ENCODE data around the gene FAM167B.

FAM167B gene

DNA sequence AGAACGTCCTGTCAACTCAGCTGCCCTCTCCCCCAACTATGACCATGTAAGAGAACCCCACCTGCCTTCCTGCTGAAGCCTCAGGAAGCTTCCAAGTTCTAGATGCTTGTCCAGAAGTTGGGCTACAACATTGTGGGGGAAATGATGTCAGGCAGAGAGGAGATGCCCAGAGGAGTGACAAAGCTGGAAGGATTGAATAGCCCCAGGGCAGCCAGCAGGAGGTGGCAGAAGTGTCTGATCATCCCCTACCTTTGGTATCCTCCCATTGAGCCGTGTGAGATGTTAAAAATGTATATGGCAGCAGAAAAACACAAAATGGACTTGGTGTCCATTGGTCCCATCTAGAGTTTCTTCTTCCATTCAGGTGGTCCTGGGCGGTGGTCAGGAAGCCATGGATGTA, 18.3 kb upstream of the FAM167B start:
- Histone ChIP-seq H3K4me1 (peaks cover 0 to 7% (median 4%) of the 10 kb centered on the region in 4 donors), H3K27me3 (no peaks in the 10 kb centered on the region), H3K9me3 (no peaks in the 10 kb centered on the region), H3K4me3 (no peak overlapping the region), H3K27ac (no peak overlapping the region), H3K36me3 (peaks cover 64 to 100% (median 84%) of the 10 kb centered on the region in 3 donors)
- TF ChIP-seq, protein P1, sequence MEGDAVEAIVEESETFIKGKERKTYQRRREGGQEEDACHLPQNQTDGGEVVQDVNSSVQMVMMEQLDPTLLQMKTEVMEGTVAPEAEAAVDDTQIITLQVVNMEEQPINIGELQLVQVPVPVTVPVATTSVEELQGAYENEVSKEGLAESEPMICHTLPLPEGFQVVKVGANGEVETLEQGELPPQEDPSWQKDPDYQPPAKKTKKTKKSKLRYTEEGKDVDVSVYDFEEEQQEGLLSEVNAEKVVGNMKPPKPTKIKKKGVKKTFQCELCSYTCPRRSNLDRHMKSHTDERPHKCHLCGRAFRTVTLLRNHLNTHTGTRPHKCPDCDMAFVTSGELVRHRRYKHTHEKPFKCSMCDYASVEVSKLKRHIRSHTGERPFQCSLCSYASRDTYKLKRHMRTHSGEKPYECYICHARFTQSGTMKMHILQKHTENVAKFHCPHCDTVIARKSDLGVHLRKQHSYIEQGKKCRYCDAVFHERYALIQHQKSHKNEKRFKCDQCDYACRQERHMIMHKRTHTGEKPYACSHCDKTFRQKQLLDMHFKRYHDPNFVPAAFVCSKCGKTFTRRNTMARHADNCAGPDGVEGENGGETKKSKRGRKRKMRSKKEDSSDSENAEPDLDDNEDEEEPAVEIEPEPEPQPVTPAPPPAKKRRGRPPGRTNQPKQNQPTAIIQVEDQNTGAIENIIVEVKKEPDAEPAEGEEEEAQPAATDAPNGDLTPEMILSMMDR (IDR thresholded peaks at IDR 0.05) = no peak
- no peak for DNase-seq
- intact Hi-C loops (cut with DNase I; ENCODE audit: low total_unique reads) = no loop called here

- H3K9me3 ChIP-seq = no peaks in the 10 kb centered on the region
- no peak overlapping the region for H3K4me3 ChIP-seq
- DNase-seq = no peak
- no peak overlapping the region for H3K27ac ChIP-seq
- no peaks in the 10 kb centered on the region for H3K27me3 ChIP-seq
- peaks cover 45 to 87% (median 62%) of the 10 kb centered on the region in 3 donors for H3K36me3 ChIP-seq
- no peaks in the 10 kb centered on the region for H3K4me1 ChIP-seq
- intact Hi-C loops (cut with DNase I; ENCODE audit: low total_unique reads) = loop anchor here (10.0 kb wide), 1 partner anchor 47 kb away; no protein-coding TSS in a partner anchor
- TF ChIP-seq, protein P1 (IDR thresholded peaks at IDR 0.05) = no peak
These were observed 15.1 kb upstream of the FAM167B start for GRCh38 chr1:32231843-32232432.

- no peaks in the 10 kb centered on the region for H3K27me3 ChIP-seq
- H3K4me1 ChIP-seq = no peaks in the 10 kb centered on the region
- H3K4me3 ChIP-seq = no peak overlapping the region
- no peak for DNase-seq
- H3K36me3 ChIP-seq = peaks cover 42 to 79% (median 54%) of the 10 kb centered on the region in 3 donors
- H3K9me3 ChIP-seq = no peaks in the 10 kb centered on the region
- intact Hi-C loops (cut with DNase I; ENCODE audit: low total_unique reads) = loop anchor here (10.0 kb wide), 1 partner anchor 48 kb away; no protein-coding TSS in a partner anchor
- no peak overlapping the region for H3K27ac ChIP-seq
- TF ChIP-seq, protein P1 (IDR thresholded peaks at IDR 0.05) = no peak
These were observed 14.3 kb upstream of the FAM167B start for GRCh38 chr1:32232558-32233304.

DNA sequence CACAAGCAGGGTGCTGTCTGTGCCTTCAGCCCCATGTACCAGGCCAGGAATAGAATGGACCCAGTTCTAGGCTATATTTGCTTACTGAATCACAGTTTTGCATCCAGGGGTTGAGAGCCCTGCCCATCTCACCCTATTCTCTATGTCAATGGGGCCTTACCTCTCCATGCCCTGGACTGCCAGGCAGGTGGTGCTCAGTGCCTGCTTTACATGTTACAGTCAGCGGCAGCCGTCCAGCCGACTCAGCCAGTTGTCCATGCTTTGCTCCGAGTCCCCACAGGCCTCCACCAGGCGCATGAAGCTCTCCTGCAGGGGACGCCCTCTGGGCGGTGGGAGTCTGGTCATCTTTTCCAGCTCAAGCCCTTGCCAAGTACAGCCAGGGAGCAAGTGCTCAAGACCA, 12.2 kb upstream of the FAM167B start:
- no peak for DNase-seq
- H3K4me3 ChIP-seq = no peak overlapping the region

DNA sequence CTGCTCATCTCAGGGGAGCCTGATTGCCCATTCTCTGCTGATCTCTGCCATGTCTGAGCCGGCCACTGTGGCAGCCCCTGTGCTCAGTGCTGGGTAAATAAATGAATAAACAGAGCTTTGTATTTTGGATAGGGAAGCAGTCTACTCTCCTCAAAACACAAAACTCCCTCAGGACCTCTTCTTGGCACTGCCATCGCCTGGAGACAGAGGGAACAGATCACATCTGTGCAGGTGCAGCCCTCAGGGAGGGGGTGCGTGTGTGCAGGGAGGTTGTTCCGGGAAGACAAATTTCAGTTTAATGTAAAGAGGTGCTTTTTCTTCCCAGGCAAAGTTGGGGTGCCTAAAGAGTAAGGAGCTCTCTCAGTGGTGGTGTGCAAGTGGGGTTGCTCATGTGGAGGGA, 7.7 kb upstream of the FAM167B start:
- Histone ChIP-seq H3K27ac (peak overlapping the region; percentile 77 to 87), H3K36me3 (peaks cover 0 to 13% (median 7%) of the 10 kb centered on the region in 3 donors), H3K4me1 (peaks cover 0 to 22% (median 19%) of the 10 kb centered on the region in 4 donors), H3K27me3 (no peaks in the 10 kb centered on the region), H3K9me3 (no peaks in the 10 kb centered on the region), H3K4me3 (no peak overlapping the region)
- no peak for DNase-seq
- TF ChIP-seq, protein P1 (IDR thresholded peaks at IDR 0.05) = no peak
- intact Hi-C loops (cut with DNase I; ENCODE audit: low total_unique reads) = loop anchor here (10.0 kb wide), 1 partner anchor 55 kb away; no protein-coding TSS in a partner anchor

More for the DNA sequence above, 12.2 kb upstream of the FAM167B start:
- TF ChIP-seq, protein P1 (IDR thresholded peaks at IDR 0.05) = no peak
- H3K36me3 ChIP-seq = peaks cover 21 to 58% (median 33%) of the 10 kb centered on the region in 3 donors
- no peaks in the 10 kb centered on the region for H3K9me3 ChIP-seq
- intact Hi-C loops (cut with DNase I; ENCODE audit: low total_unique reads) = loop anchor here (10.0 kb wide), 1 partner anchor 50 kb away; no protein-coding TSS in a partner anchor
- no peaks in the 10 kb centered on the region for H3K27me3 ChIP-seq
- H3K4me1 ChIP-seq = peaks cover 0 to 7% (median 4%) of the 10 kb centered on the region in 4 donors
- H3K27ac ChIP-seq = no peak overlapping the region
